K562 (cell line): ENCODE measurements around the gene COQ4. TPM values are rescaled to one million over a fixed set of nuclear protein-coding genes. Genes with fewer than 3 reads are reported as not detected.

Experiments used
- ATAC-seq: fragments of 200-7000 bp; cut with Tn5 transposase; 3 replicates; pipeline ENCODE4 v1.9.1; 2020; ENCODE audit warnings: moderate library complexity
- BruUV-seq: library from RNA; stranded (reverse); fragments of 400-500 nt; replicated peaks from 2 replicates; lab custom pipeline; 2021; lab: Mats Ljungman, UMichigan
- CTCF ChIA-PET: fragments of 300-600 bp; formaldehyde crosslinking; extraction: SDS; loops from one replicate; lab custom pipeline; 2021; ENCODE audit warnings: low intra/inter-chr PET ratio; lab: Yijun Ruan, JAX
- POLR2A ChIA-PET: fragments of 300-600, 350-650 bp; sonication (Branson Sonifier 250); formaldehyde crosslinking; extraction: SDS; loops from one replicate; lab custom pipeline; 2021; ENCODE audit warnings: antibody characterized with exemption, inconsistent platforms; lab: Yijun Ruan, JAX
- DNase-seq, 4 experiments: peaks; one replicate each; pipeline versions ENCODE4 v3.0.0 to v3.0.0-alpha.2; 2011 to 2018; ENCODE audit warnings: low spot score in 3 of 4, mixed read lengths in 3 of 4; ENCODE audit errors: extremely low read depth in 1 of 4
- FAIRE-seq: peaks from 2 replicates; lab custom pipeline; 2011; peaks lifted over from hg19 to GRCh38; lab: Jason Lieb, UNC
- H2AFZ ChIP-seq: 2 replicates; pipeline ENCODE4 v1.6.0; 2011; ENCODE audit warnings: low read depth, low read length, control low read depth, inconsistent platforms
- H3K27ac ChIP-seq: fragments of 200-600 bp; 3 replicates; pipeline ENCODE4 v1.8.0; 2011; ENCODE audit warnings: low read depth, mild to moderate bottlenecking, control low read depth, inconsistent platforms, low read length, moderate library complexity, mixed read lengths; ENCODE audit errors: extremely low read depth
- H3K27me3 ChIP-seq, 2 experiments: fragments of 300-600 bp in 1 of 2; 2 replicates in 1 of 2; 3 replicates in 1 of 2; pipeline versions ENCODE4 v1.6.0 to v1.8.0; 2011; ENCODE audit warnings: inconsistent platforms in 2 of 2, low read length in 2 of 2, mild to moderate bottlenecking in 1 of 2, mixed read lengths in 1 of 2, moderate library complexity in 1 of 2; ENCODE audit not compliant: control insufficient read depth in 2 of 2, insufficient read depth in 2 of 2
- H3K36me3 ChIP-seq: fragments of 300-600 bp; 3 replicates; pipeline ENCODE4 v1.8.0; 2011; ENCODE audit warnings: mild to moderate bottlenecking, low read length, inconsistent platforms; ENCODE audit not compliant: control insufficient read depth, insufficient read depth
- H3K4me1 ChIP-seq, 2 experiments: fragments of 200-600 bp in 1 of 2; replicated peaks in 1 of 2; 2 replicates in 1 of 2; 3 replicates in 1 of 2; pipeline versions ENCODE4 v1.5.1 to v1.8.0; 2011; ENCODE audit warnings: inconsistent platforms in 2 of 2, low read length in 2 of 2, mild to moderate bottlenecking in 1 of 2, mixed read lengths in 1 of 2, moderate library complexity in 1 of 2; ENCODE audit not compliant: control insufficient read depth in 2 of 2, insufficient read depth in 2 of 2
- H3K4me2 ChIP-seq: 2 replicates; pipeline ENCODE4 v1.6.1; 2011; ENCODE audit warnings: low read length, control low read depth, inconsistent platforms, mixed read lengths; ENCODE audit not compliant: insufficient read depth
- H3K4me3 ChIP-seq: fragments of 200-600 bp; sonication (generic), shearing (Covaris generic); 2 replicates; pipeline ENCODE4 v1.5.1; 2016; ENCODE audit warnings: control low read depth, inconsistent platforms
- H3K79me2 ChIP-seq: fragments of 200-600 bp; 3 replicates; pipeline ENCODE4 v1.8.0; 2011; ENCODE audit warnings: low read length, inconsistent platforms; ENCODE audit not compliant: control insufficient read depth, insufficient read depth
- H3K9ac ChIP-seq, 2 experiments: 2 replicates each; pipeline versions ENCODE4 v1.6.0 to v1.6.1; 2011; ENCODE audit warnings: low read depth in 2 of 2, low read length in 2 of 2, control low read depth in 1 of 2, inconsistent platforms in 1 of 2, mild to moderate bottlenecking in 1 of 2, mixed read lengths in 1 of 2; ENCODE audit not compliant: insufficient read depth in 1 of 2
- H3K9me1 ChIP-seq: one replicate; pipeline ENCODE4 v1.6.0; 2011; ENCODE audit warnings: inconsistent platforms, mild to moderate bottlenecking, low read length, moderate library complexity; ENCODE audit not compliant: control insufficient read depth, insufficient read depth
- H3K9me3 ChIP-seq: replicated peaks from 2 replicates; pipeline ENCODE4 v1.5.1; 2011; ENCODE audit warnings: low read depth, low read length, inconsistent platforms; ENCODE audit not compliant: control insufficient read depth, insufficient read depth
- H4K20me1 ChIP-seq: replicated peaks from 2 replicates; pipeline ENCODE4 v1.6.1; 2011; ENCODE audit warnings: low read length, inconsistent platforms, mixed read lengths; ENCODE audit not compliant: control insufficient read depth, insufficient read depth
- BRCA1 ChIP-seq, 2 experiments: fragments of 450-650 bp in 1 of 2; sonication (generic) in 1 of 2; formaldehyde crosslinking in 1 of 2; IDR thresholded peaks; 2 replicates each; pipeline versions ENCODE4 v1.5.0 to v1.6.1; 2017 to 2020; ENCODE audit warnings: mild to moderate bottlenecking in 1 of 2, missing genetic modification reagents in 1 of 2
- CCAR2 ChIP-seq: fragments of 200-400 bp; formaldehyde crosslinking; IDR thresholded peaks from 2 replicates; pipeline ENCODE4 v1.6.1; 2017; ENCODE audit warnings: mild to moderate bottlenecking, low read depth, low read length
- COPS2 ChIP-seq: fragments of 450-650 bp; conservative IDR thresholded peaks from 2 replicates; pipeline ENCODE4 v1.6.1; 2016; ENCODE audit warnings: mild to moderate bottlenecking, moderate library complexity
- GATAD2A ChIP-seq: fragments of 450-650 bp; IDR thresholded peaks from 2 replicates; pipeline ENCODE4 v1.6.1; 2017
- LEF1 ChIP-seq: fragments of 450-650 bp; IDR thresholded peaks from 2 replicates; pipeline ENCODE4 v1.6.1; 2016; ENCODE audit warnings: mild to moderate bottlenecking
- NCOA6 ChIP-seq: fragments of 450-650 bp; IDR thresholded peaks from 2 replicates; pipeline ENCODE4 v1.6.1; 2017; ENCODE audit warnings: mild to moderate bottlenecking
- PCBP1 ChIP-seq: fragments of 200-400 bp; formaldehyde crosslinking; IDR thresholded peaks from 2 replicates; pipeline ENCODE4 v1.6.1; 2018; ENCODE audit warnings: mild to moderate bottlenecking, low read depth, low read length; ENCODE audit not compliant: poor library complexity, severe bottlenecking
- SOX6 ChIP-seq: fragments of 450-650 bp; IDR thresholded peaks from 2 replicates; pipeline ENCODE4 v1.6.1; 2014; ENCODE audit warnings: mild to moderate bottlenecking
- SP2 ChIP-seq: IDR thresholded peaks from 2 replicates; pipeline ENCODE4 v1.6.1; 2011; ENCODE audit warnings: mild to moderate bottlenecking, low read depth, low read length, moderate library complexity; ENCODE audit not compliant: poor library complexity, severe bottlenecking; ENCODE audit errors: extremely low read depth
- SREBF2 ChIP-seq: sonication (generic); formaldehyde crosslinking; IDR thresholded peaks from 2 replicates; pipeline ENCODE4 v1.4.0; 2020; ENCODE audit warnings: mild to moderate bottlenecking, missing genetic modification reagents
- SRF ChIP-seq, 2 experiments: fragments of 250-450, 450-650 bp in 1 of 2; sonication (Bioruptor Pico) in 1 of 2; sonication (generic) in 1 of 2; formaldehyde crosslinking; IDR thresholded peaks; 2 replicates each; pipeline versions ENCODE4 v1.5.0 to v1.5.1; 2020 to 2022; ENCODE audit warnings: mild to moderate bottlenecking in 1 of 2, missing genetic modification reagents in 1 of 2
- ZFPM2 ChIP-seq: fragments of 250-450 bp; sonication (Bioruptor Pico); IDR thresholded peaks from 2 replicates; pipeline ENCODE4 v1.5.1; 2022; ENCODE audit warnings: mild to moderate bottlenecking
- WGBS: fragments of 100-300 bp; shearing (Covaris generic); methylation state at CpG from one replicate; pipeline ENCODE4 v1.1.6; 2016; ENCODE audit warnings: low coverage, mixed read lengths; ENCODE audit not compliant: insufficient coverage; ENCODE audit errors: missing lambda C conversion rate; 5-methylcytosine and 5-hydroxymethylcytosine counted together
- in situ Hi-C: fragments of 300-500 bp; cut with MboI; formaldehyde crosslinking; loops from 4 replicates; pipeline ENCODE4 v1.15.0; 2018; ENCODE audit warnings: inconsistent platforms, mixed read lengths
- intact Hi-C: fragments of 100-400 bp; cut with micrococcal nuclease; formaldehyde crosslinking; loops from 2 replicates; pipeline ENCODE4 v1.14.2; 2022
- polyA plus RNA-seq, 8 experiments: library from polyadenylated mRNA; depleted of rRNA in 4 of 8; stranded (reverse) in 5 of 8; unstranded in 3 of 8; fragments of >200 nt; fragmentation: Nextera tagmentation in 2 of 8; fragmentation: Illumina TruSeq in 1 of 8; extraction: Ambion mirVana in 2 of 8; extraction: Trizol in 1 of 8; gene quantifications; 2 replicates each; pipeline versions ENCODE4 v1.2.1 to v1.2.3, GENCODE V29; 2011 to 2014; ENCODE audit warnings: inconsistent platforms in 1 of 8, missing spikeins in 1 of 8
- total RNA-seq, 7 experiments: library from RNA; depleted of rRNA in 6 of 7; stranded (reverse); fragments of >200 nt in 6 of 7; fragmentation: Illumina TruSeq in 2 of 7; extraction: Trizol in 2 of 7; gene quantifications; 2 replicates each; pipeline versions ENCODE4 v1.2.1 to v1.2.3, GENCODE V29; 2011 to 2021; ENCODE audit warnings: low replicate concordance in 1 of 7
- TF ChIP-seq, protein P1 (sequence below): fragments of 450-650 bp; IDR thresholded peaks from 2 replicates; pipeline ENCODE4 v1.7.0; 2016; ENCODE audit warnings: borderline replicate concordance
- TF ChIP-seq, protein P2 (sequence below): sonication (generic); formaldehyde crosslinking; IDR thresholded peaks from 2 replicates; pipeline ENCODE4 v1.9.0; 2022; ENCODE audit warnings: mild to moderate bottlenecking, missing genetic modification reagents
- TF ChIP-seq, protein P3 (sequence below): fragments of 450-650 bp; IDR thresholded peaks from 2 replicates; pipeline ENCODE4 v1.6.1; 2016; ENCODE audit warnings: missing biosample characterization, missing genetic modification characterization

COQ4 gene
- total and polyA plus RNA-seq, 9 of the 15 experiments (the other 6 are each of a cell fraction or from before 2014, with no cell fraction given): 9.1 to 135 (median 67.2) TPM

DNA sequence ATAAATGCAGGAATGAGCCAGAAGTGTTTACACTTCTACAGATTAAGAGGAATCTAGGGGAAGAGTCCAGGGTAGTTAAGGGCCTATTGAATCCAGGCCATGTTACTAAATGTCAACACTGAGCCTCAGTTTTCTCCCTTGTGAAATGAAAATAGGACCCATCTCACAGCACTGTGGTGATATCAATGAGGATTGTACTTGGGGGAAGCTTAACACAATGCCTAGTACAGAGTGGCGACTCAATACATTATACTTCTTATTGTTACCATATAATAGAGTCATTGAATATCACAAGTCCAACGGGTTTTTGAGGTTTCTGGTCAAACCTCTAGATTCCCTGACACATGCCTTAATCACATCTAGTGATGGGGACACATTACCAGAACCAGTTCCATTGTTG, 5.0 kb upstream of the COQ4 start:
- BruUV-seq: no TSS peak
- Histone ChIP-seq H3K4me1 (peaks cover 6 to 7% of the 10 kb centered on the region in 2 experiments), H3K36me3 (peaks cover 74% of the 10 kb centered on the region), H3K9me1 (no peaks in the 10 kb centered on the region), H3K4me2 (no peak overlapping the region), H3K4me3 (no peak overlapping the region), H3K27me3 (no peaks in the 10 kb centered on the region), H4K20me1 (no peaks in the 10 kb centered on the region), H3K79me2 (peaks cover 17% of the 10 kb centered on the region), H3K9me3 (no peaks in the 10 kb centered on the region), H3K9ac (no peak overlapping the region), H3K27ac (no peak overlapping the region), H2AFZ (no peak overlapping the region)
- intact Hi-C loops: no loop called here
- FAIRE-seq: no peak
- ChIA-PET POLR2A (interaction anchor here (0.6 to 1.3 kb wide), 2 partner anchors 12 to 60 kb away, joined by 3 to 6 read pairs; no protein-coding TSS in a partner anchor), CTCF (no interaction called here)
- no peak for ATAC-seq
- in situ Hi-C loops: no loop called here
- WGBS: 79% methylated on average over 2 of the region's 2 CpGs
- no peak for DNase-seq
- TF ChIP-seq, protein P1, sequence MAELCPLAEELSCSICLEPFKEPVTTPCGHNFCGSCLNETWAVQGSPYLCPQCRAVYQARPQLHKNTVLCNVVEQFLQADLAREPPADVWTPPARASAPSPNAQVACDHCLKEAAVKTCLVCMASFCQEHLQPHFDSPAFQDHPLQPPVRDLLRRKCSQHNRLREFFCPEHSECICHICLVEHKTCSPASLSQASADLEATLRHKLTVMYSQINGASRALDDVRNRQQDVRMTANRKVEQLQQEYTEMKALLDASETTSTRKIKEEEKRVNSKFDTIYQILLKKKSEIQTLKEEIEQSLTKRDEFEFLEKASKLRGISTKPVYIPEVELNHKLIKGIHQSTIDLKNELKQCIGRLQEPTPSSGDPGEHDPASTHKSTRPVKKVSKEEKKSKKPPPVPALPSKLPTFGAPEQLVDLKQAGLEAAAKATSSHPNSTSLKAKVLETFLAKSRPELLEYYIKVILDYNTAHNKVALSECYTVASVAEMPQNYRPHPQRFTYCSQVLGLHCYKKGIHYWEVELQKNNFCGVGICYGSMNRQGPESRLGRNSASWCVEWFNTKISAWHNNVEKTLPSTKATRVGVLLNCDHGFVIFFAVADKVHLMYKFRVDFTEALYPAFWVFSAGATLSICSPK: no peak
- TF ChIP-seq CCAR2 (no peak), SREBF2 (no peak), NCOA6 (no peak), GATAD2A (no peak), SRF (CRISPR knock-in tag; IDR thresholded peaks at IDR 0.05) (no peak), SOX6 (no peak), PCBP1 (no peak), COPS2 (no peak), SP2 (no peak), LEF1 (no peak), ZFPM2 (no peak), BRCA1 (IDR thresholded peaks at IDR 0.05) (no peak), BRCA1 (CRISPR knock-in tag; IDR thresholded peaks at IDR 0.05) (no peak)
- TF ChIP-seq, protein P2, sequence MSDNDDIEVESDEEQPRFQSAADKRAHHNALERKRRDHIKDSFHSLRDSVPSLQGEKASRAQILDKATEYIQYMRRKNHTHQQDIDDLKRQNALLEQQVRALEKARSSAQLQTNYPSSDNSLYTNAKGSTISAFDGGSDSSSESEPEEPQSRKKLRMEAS (CRISPR knock-in tag): no peak
- TF ChIP-seq, protein P3, sequence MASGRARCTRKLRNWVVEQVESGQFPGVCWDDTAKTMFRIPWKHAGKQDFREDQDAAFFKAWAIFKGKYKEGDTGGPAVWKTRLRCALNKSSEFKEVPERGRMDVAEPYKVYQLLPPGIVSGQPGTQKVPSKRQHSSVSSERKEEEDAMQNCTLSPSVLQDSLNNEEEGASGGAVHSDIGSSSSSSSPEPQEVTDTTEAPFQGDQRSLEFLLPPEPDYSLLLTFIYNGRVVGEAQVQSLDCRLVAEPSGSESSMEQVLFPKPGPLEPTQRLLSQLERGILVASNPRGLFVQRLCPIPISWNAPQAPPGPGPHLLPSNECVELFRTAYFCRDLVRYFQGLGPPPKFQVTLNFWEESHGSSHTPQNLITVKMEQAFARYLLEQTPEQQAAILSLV: no peak
